Stromal cell of bone marrow (primary cell): ENCODE measurements around the gene TMEM252.
A peak's percentile ranks its signal among the peaks of the same experiment; 100 is the strongest.

ENCODE experiments used
- DNase-seq: peaks from one replicate; pipeline ENCODE4 v3.0.0-alpha.2; 2012; ENCODE audit warnings: low read depth

TMEM252 gene

GRCh38 chr9:68541568-68541967 lies 885 bp upstream of the TMEM252 start:
- DNase-seq, result no peak

- DNase-seq, result peak; percentile 4
Observed at GRCh38 chr9:68538200-68538599, 2.5 kb downstream of the TMEM252 start.

DNA sequence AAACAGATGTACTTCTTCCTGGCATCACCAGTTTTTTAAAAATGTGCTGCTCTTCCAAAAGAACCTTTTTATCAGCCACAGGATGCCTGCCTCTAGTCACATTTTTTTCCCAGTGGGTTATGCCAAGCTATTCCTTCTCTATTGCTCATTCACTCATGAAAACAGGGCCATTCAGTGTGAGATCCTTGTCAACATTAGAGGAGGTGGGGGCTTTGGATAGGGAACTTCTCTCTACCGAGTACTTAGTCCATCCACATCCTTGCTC lies 3.1 kb downstream of the TMEM252 start:
- DNase-seq, result no peak

DNA sequence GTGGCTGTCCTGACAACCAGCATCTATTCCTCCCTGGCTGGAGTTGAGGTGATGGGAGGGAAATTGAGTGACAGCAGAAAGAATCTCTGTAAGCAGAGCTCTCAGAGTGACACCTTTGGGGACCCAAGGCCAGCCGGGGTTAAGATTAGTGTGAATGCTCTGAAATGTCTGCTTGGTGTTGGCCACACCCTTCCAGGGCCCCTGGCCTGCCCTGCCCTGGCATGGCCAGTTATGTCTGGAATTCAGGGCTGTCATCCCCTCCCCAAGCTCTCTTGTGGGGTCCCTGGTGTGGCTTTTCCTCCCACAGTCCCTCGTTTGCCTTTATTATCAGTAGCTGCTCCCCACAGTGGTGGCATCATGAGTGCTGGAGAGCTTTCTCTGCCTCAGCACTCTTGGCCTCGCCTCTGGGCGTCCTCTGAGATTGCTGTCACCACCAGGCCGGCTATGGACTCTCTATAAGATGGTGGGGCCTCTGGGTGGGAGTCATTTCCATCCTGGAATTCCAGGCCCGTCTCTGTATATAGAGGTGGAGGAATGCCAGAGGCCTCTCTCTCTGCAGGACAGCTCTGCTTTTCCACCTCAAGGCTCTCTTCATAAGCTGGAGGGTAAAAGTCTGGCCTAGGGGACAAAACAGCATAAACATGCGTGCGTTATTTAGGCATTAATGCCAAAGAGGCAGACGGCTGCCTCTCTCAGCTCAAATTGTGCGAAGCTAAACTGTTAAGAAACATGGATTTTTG lies 3.6 kb downstream of the TMEM252 start:
- DNase-seq, result no peak

GRCh38 chr9:68533678-68534077 lies 7.0 kb downstream of the TMEM252 start:
- no peak for DNase-seq

DNA sequence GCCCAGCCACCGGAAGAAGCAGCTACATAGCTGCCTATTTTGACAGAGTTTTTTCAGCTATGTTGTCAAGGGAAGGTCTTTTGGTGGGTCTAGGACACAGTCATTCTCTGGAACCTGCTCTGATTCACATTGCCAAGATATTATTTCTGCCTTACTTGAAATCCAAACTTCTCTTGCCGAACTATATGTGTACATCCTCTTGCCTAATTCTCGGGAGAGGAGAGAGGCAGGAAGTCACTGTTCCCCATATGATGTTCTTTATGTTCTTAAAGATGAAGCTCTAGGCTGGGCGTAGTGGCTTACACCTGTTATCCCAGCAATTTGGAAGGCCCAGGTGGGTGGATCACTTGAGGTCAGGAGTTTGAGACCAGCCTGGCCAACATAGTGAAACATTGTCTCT lies 8.6 kb downstream of the TMEM252 start:
- no peak for DNase-seq

DNA sequence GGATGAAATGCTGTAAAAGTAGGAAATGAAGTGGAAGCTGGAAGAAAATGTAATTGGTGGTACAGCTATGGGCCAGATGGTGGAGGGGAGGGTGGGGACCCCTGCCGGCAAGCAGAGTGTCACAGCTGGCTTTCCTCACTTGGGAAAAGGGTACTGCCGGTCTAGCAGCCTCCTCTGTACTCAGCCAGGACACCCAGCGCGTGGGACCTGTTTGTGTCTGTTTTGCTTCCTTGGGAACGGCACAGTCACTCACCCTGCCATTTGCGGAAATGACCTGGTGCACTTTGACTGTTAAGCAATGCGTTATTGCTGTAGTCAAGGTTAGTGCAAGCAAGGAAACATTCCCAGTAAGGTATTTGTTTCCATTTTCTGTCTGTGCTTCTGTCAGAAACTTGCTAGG lies 10.1 kb downstream of the TMEM252 start:
- DNase-seq, result no peak

GRCh38 chr9:68523367-68523936 lies 17.2 kb downstream of the TMEM252 start:
- DNase-seq, result no peak

GRCh38 chr9:68522954-68523353 lies 17.7 kb downstream of the TMEM252 start:
- DNase-seq, result no peak

DNA sequence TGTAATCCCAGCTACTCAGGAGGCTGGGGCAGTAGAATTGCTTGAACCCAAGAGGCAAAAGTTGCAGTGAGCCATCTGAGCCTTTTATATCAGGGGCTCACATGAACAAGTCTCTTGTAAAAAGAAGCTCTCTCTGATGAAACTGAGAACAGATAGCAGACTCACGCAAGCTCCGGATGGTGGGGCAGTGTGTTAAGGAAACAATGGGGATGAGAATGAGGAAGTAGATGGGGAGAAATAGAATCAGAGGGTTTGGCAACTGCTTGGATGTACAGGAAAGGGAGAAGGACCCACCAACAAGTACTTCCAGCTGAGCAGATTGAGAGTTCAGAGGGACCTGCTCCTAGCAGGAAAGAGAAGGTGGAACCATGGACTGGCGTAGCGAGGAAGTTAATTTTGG lies 18.6 kb downstream of the TMEM252 start:
- DNase-seq, result no peak

DNA sequence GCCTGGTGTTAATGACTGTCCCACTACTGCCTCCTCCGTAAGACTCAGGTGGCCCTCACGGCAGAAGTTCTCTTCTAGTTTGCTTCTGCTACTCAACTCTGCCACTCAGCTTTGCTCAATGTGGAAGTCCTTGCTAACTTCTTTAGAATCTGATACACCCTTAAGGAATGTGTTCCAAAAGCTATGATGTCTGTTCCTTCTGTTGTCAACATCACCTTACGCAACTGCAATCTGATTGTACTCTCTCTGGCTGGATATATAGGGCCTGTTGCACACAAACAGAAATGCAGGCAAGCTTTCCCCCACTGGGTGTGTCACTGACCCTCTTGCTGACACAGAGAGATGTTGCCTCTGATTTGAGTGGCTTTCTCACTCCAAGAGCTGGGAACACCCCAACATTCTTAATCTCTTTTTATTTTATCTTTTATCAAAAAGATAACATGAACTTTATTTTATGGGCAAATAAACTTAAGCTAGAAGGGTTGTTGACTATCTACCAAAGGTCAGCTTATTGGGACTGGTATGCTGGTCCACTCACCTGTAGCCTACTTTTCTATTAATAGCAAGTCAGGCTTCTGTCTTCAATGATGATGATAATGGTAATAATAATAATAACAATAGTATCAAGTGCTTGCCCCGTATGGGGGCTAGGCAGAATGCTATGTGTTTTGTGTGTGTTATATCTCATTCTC lies 25.2 kb downstream of the TMEM252 start:
- DNase-seq, result peak; percentile 27

- DNase-seq, result no peak
Observed at GRCh38 chr9:68513981-68514380, 26.7 kb downstream of the TMEM252 start.

DNA sequence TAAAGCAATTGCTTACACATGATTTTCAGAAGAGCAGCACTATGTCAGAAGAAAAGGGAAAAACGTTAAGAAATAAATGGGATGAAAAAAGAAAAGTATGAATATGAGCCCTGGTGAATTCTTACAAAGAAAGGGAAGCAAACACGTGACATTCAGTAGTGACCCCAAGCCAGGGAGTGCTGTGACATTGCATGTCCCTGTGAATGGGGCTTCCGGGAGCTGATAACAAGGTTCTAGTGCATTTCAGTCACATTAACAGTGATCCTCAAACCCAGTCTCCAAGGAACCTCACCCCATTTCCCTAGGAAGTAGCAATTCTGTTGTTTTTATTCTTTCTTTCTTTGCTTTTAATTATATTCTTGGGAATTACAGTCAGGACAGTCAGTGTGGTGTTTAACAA lies 27.3 kb downstream of the TMEM252 start:
- DNase-seq, result no peak

DNA sequence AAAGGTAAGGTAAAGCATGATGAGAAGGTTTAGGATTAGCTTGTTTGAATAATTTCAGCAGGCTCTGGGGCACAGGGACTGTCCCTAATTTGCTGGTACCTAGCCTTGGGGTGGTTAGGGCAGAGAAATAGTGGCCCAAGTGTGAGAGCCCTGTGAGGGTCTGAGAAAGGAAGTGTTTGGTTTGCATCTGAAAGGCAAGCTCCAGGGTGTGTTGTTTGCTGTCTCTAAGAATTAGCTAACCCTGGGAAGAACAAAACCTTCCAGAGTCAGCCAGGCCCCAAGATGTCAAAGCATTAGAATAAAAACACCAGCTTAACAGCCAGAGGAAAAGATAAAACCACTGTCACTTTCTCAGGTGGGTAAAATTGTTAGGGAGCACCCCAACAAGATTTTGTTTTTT lies 31.0 kb downstream of the TMEM252 start:
- DNase-seq, result no peak

DNA sequence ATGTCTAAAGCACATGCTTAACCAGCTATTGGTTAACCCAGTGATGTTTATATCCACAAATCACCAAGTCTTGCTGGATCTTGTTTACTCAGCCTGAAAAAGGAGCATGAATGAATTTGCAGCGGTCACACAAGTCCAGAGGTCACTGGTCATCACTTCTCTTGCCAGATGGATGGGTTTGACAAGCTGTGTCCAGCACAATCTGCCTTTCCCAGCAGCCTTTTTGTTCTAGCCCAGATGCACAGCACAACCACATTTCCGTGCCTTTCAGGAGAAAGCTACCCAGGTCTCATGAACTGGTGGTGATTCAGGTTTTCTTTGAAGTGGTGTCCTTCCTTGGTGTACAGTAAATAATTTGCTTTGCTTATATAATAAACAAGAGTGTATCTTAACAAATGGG lies 32.1 kb downstream of the TMEM252 start:
- no peak for DNase-seq

DNA sequence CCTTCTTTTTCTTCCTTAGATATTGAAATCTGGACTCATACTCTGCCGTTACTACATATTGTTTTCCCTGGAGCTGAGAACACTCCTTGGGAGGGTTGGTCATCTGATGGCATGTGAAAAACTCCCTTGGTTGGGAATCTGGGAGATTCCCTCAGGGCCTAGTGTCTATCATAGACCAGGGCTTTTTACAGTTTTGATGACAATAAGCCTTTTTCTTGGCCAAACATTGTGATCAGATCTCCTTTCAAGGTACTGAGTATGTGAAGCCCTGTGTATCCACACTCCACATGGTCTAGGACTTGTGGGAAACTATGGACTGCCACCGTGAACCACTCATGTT lies 32.9 kb downstream of the TMEM252 start:
- DNase-seq, result no peak

DNA sequence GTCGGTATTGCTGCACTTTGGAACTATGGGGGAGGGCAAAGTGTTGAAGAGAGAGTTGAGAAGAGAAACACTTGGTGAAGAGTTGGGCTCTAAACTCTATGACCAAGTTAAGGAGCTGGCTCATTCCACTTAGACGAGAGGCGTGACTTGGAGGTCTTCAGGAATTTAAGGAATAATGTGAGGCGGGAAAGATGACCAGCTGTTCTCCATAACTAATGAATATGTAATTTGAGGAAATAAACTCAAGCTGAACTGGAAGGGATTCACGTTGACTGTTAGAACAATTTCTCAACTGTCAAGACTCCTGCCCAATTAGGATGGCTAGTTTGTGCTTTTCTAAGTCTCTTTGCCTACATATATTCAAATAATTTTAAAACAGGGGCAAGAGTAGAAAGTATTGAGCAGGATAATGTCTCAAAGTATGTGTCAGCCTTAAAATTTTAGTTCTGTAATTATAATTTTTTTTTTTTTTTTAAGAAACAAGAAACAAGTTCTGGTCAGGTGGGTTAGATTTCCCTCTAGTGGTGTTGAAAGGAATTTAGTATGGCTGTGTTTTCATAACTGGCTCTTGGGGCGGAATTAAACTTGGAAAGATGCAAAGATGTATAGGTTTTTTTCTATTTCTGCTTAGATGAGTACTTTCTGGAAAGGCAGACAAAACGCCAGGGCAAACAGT lies 33.4 kb downstream of the TMEM252 start:
- peak; percentile 15 for DNase-seq

- DNase-seq, result no peak
Observed at GRCh38 chr9:68506551-68506950, 34.1 kb downstream of the TMEM252 start.

GRCh38 chr9:68505681-68506409 lies 34.8 kb downstream of the TMEM252 start:
- no peak for DNase-seq

- DNase-seq, result no peak
Observed at GRCh38 chr9:68502279-68502678, 38.4 kb downstream of the TMEM252 start.

DNA sequence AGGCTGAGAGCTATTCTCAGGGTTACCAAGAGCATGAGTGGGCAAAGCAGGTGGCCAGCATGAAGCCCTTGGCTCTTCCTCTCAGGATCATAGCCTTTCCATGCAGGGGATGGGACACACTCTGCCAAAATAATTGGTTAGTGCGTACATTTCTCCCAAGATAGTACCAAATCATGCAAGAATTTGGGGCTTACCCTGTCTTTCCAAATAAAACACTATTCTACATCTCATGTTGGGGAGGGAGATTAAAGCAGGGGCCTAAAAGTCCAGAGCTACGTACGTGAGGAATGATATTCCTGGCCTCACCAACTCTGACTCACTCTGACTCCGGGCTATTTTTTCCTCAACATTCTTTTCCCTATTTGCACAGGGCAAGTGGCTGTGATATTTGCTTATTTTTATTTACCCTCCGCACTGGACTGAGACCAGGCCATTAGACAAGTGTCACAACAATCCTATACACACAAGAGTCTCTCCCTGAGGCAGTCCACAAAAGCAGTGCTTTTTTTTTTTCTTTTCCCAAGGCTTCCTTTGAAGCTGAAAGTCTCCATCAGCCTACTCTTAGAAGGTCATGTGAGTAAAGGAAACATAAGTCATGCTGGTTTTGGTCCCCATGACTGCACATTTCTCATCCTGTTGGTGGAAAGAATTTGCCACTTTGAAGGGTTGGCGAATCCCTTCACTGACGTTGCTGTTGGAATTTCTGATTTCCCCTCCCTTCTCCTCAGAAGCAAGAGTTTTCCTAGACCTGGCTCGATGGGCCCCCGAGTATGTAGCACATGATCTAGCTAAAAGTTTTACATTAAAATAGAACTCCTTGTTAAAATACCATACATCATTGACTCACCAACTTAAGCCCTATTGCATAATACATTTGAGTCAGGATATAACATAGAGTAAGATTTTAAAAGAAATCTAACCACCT lies 40.0 kb downstream of the TMEM252 start:
- peak; percentile 58 for DNase-seq

DNA sequence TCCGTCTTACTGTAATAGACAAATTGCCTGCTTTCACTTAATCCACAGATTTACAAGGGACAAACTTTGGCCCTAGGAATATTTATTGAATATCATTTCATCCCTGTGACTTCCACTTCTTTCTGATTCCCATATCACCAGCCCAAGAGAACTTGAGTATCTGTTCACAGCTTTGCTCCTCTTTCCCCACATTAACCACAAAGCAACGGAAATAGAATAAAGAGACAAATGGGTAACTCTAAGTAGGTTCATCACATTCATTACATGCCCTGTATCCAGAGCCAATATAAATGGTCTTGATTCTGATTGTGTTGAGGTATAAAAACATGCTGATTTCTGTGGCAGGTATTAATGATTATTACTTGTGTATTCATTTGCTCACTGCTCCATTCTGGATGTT lies 41.9 kb downstream of the TMEM252 start:
- no peak for DNase-seq
